IMR-90 (cell line): ENCODE measurements around the gene TSPO. TPM values are rescaled to one million over a fixed set of nuclear protein-coding genes. Genes with fewer than 3 reads are reported as not detected.
"Not testable (repeated sequence)": the region's sequence is repeated elsewhere in the genome, so short reads cannot be mapped to it uniquely, and the experiment has no call there.

ENCODE experiments used
- ATAC-seq: fragments of 200-7000 bp; cut with Tn5 transposase; 2 replicates; pipeline ENCODE4 v1.9.1; 2020; ENCODE audit warnings: low read depth, mild to moderate bottlenecking, moderate library complexity
- BruUV-seq: library from RNA; stranded (reverse); fragments of 400-500 nt; replicated peaks from 2 replicates; lab custom pipeline; 2021; lab: Mats Ljungman, UMichigan
- CTCF ChIA-PET: fragments of 300-600 bp; formaldehyde crosslinking; extraction: SDS; loops from one replicate; lab custom pipeline; 2021; ENCODE audit warnings: antibody characterized with exemption; lab: Yijun Ruan, JAX
- POLR2A ChIA-PET: fragments of 300-600 bp; sonication (Branson Sonifier 250); formaldehyde crosslinking; loops from one replicate; lab custom pipeline; 2022; ENCODE audit warnings: antibody characterized with exemption; ENCODE audit not compliant: unreplicated experiment; lab: Charles Lee
- DNase-seq: peaks from one replicate; pipeline ENCODE4 v3.0.0; 2013
- H2AFZ ChIP-seq: replicated peaks from 2 replicates; pipeline ENCODE3; 2013; ENCODE audit warnings: low read length, mild to moderate bottlenecking; ENCODE audit not compliant: poor library complexity
- H2AK5ac ChIP-seq: 2 replicates; pipeline ENCODE4 v1.6.1; 2013; ENCODE audit warnings: low read depth, low read length, inconsistent platforms
- H2AK9ac ChIP-seq: replicated peaks from 2 replicates; pipeline ENCODE3; 2013; ENCODE audit warnings: mild to moderate bottlenecking, low read depth, low read length, moderate library complexity; ENCODE audit not compliant: poor library complexity
- H2BK120ac ChIP-seq: 2 replicates; pipeline ENCODE4 v1.6.1; 2013; ENCODE audit warnings: low read depth, low read length, inconsistent platforms
- H2BK15ac ChIP-seq: 3 replicates; pipeline ENCODE4 v1.6.1; 2013; ENCODE audit warnings: low read depth, low read length, inconsistent platforms
- H2BK20ac ChIP-seq: 2 replicates; pipeline ENCODE4 v1.6.1; 2013; ENCODE audit warnings: low read depth, mild to moderate bottlenecking, inconsistent platforms, low read length, moderate library complexity
- H2BK5ac ChIP-seq: 2 replicates; pipeline ENCODE4 v1.6.1; 2013; ENCODE audit warnings: mild to moderate bottlenecking, low read depth, low read length, inconsistent platforms; ENCODE audit not compliant: poor library complexity, severe bottlenecking
- H3K14ac ChIP-seq: replicated peaks from 2 replicates; pipeline ENCODE4 v1.6.1; 2013; ENCODE audit warnings: low read depth, low read length, inconsistent platforms
- H3K18ac ChIP-seq: 2 replicates; pipeline ENCODE4 v1.6.1; 2013; ENCODE audit warnings: low read depth, low read length, control low read depth
- H3K23ac ChIP-seq: 2 replicates; pipeline ENCODE4 v1.6.1; 2013; ENCODE audit warnings: low read depth, low read length, inconsistent platforms
- H3K27ac ChIP-seq: 2 replicates; pipeline ENCODE4 v1.5.1; 2013; ENCODE audit warnings: mild to moderate bottlenecking, control low read depth, low read length; ENCODE audit not compliant: insufficient read depth
- H3K27me3 ChIP-seq: 2 replicates; pipeline ENCODE4 v1.6.1; 2013; ENCODE audit warnings: low read length; ENCODE audit not compliant: control insufficient read depth, insufficient read depth
- H3K36me3 ChIP-seq: 2 replicates; pipeline ENCODE4 v1.6.1; 2013; ENCODE audit warnings: low read length, mixed read lengths; ENCODE audit not compliant: control insufficient read depth, insufficient read depth
- H3K4ac ChIP-seq: 2 replicates; pipeline ENCODE4 v1.6.1; 2013; ENCODE audit warnings: low read depth, low read length, inconsistent platforms
- H3K4me1 ChIP-seq: 2 replicates; pipeline ENCODE4 v1.6.1; 2013; ENCODE audit warnings: low read length, mixed read lengths; ENCODE audit not compliant: control insufficient read depth, insufficient read depth
- H3K4me2 ChIP-seq: 2 replicates; pipeline ENCODE4 v1.6.1; 2013; ENCODE audit warnings: low read depth, mild to moderate bottlenecking, control low read depth, low read length, moderate library complexity
- H3K4me3 ChIP-seq: 2 replicates; pipeline ENCODE4 v1.5.1; 2013; ENCODE audit warnings: low read depth, mild to moderate bottlenecking, control low read depth, low read length, moderate library complexity; ENCODE audit not compliant: insufficient read depth
- H3K56ac ChIP-seq: 2 replicates; pipeline ENCODE4 v1.6.1; 2013; ENCODE audit warnings: low read length, inconsistent platforms; ENCODE audit not compliant: insufficient read depth; ENCODE audit errors: extremely low read depth
- H3K79me1 ChIP-seq, 2 experiments: 2 replicates each; pipeline ENCODE4 v1.6.1; 2013; ENCODE audit warnings: low read length in 2 of 2, inconsistent platforms in 1 of 2, low read depth in 1 of 2
- H3K9ac ChIP-seq: 2 replicates; pipeline ENCODE4 v1.6.1; 2013; ENCODE audit warnings: low read depth, low read length, control low read depth
- H3K9me1 ChIP-seq: 2 replicates; pipeline ENCODE4 v1.6.1; 2013; ENCODE audit warnings: low read length, inconsistent platforms; ENCODE audit not compliant: insufficient read depth
- H3K9me3 ChIP-seq: 2 replicates; pipeline ENCODE4 v1.6.1; 2013; ENCODE audit warnings: low read length; ENCODE audit not compliant: control insufficient read depth, insufficient read depth
- H4K20me1 ChIP-seq: 2 replicates; pipeline ENCODE4 v1.6.1; 2013; ENCODE audit warnings: low read length, inconsistent platforms; ENCODE audit not compliant: insufficient read depth
- H4K5ac ChIP-seq: 2 replicates; pipeline ENCODE4 v1.6.1; 2013; ENCODE audit warnings: mild to moderate bottlenecking, low read depth, low read length, control low read depth
- H4K8ac ChIP-seq, 2 experiments: 2 replicates each; pipeline ENCODE4 v1.6.1; 2013; ENCODE audit warnings: low read depth in 2 of 2, low read length in 2 of 2, control low read depth in 1 of 2, inconsistent platforms in 1 of 2
- H4K91ac ChIP-seq: 2 replicates; pipeline ENCODE4 v1.6.1; 2013; ENCODE audit warnings: low read depth, low read length, inconsistent platforms; ENCODE audit not compliant: insufficient read depth
- WGBS, 2 experiments: methylation state at CpG; one replicate each; pipeline versions ENCODE4 v1.1.5 to v1.1.7; 2013; ENCODE audit warnings: missing lambda C conversion rate in 2 of 2; ENCODE audit not compliant: insufficient read length in 1 of 2; ENCODE audit errors: extremely low coverage in 2 of 2; 5-methylcytosine and 5-hydroxymethylcytosine counted together
- dilution Hi-C: fragments of 300-500 bp; cut with HindIII; formaldehyde crosslinking; loops from one replicate; pipeline ENCODE4 v1.14.3; 2018; ENCODE audit warnings: low sequenced_read_pairs; ENCODE audit not compliant: unreplicated experiment
- in situ Hi-C: fragments of 300-500 bp; cut with MboI; formaldehyde crosslinking; loops from 3 replicates; pipeline ENCODE4 v1.14.3; 2019; ENCODE audit warnings: low sequenced_read_pairs, inconsistent platforms, mixed read lengths
- intact Hi-C: fragments of 100-400 bp; cut with micrococcal nuclease; formaldehyde crosslinking; loops from 2 replicates; pipeline ENCODE4 v1.10.0; 2022
- polyA plus RNA-seq, 3 experiments: library from polyadenylated mRNA; depleted of rRNA; stranded (reverse); fragments of >200 nt; gene quantifications; 2 replicates each; pipeline ENCODE4 v1.2.3, GENCODE V29; 2012; ENCODE audit warnings: low replicate concordance in 1 of 3
- total RNA-seq: library from RNA; depleted of rRNA; stranded (reverse); fragments of >200 nt; gene quantifications from 2 replicates; pipeline ENCODE4 v1.2.3, GENCODE V29; 2012

Gene TSPO
- total and polyA plus RNA-seq, 2 of the 4 experiments (the other 2 are of a cell fraction): 115 to 297 TPM

DNA sequence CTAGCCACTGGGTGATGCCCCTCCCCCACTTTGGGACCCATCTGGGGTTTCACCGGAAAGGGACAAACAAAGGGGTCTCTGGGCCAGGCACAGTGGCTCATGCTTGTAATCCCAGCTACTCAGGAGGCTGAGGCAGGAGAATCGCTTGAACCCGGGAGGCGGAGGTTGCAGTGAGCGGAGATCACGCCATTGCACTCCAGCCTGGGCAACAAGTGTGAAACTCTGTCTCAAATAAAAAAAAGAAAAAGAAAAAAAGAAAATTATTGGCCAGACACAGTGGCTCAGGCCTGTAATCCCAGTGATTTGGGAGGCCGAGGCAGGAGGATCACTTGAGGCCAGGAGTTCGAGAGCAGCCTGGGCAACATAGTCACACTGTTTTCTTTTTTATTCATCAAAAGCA is 6.0 kb upstream of the TSPO start:
- H3K18ac ChIP-seq, H2BK5ac ChIP-seq, H4K8ac ChIP-seq, H3K9ac ChIP-seq, in situ Hi-C loops, H3K27ac ChIP-seq, H3K4me3 ChIP-seq, H3K27me3 ChIP-seq, H3K4me2 ChIP-seq, H3K36me3 ChIP-seq, H2AK5ac ChIP-seq, H3K9me1 ChIP-seq, H4K5ac ChIP-seq, dilution Hi-C loops, DNase-seq, CTCF ChIA-PET, intact Hi-C loops, H3K56ac ChIP-seq, H4K91ac ChIP-seq, ATAC-seq, H3K23ac ChIP-seq, POLR2A ChIA-PET, H2BK20ac ChIP-seq, BruUV-seq, H3K9me3 ChIP-seq, H2BK15ac ChIP-seq, H2BK120ac ChIP-seq, H3K14ac ChIP-seq, H4K20me1 ChIP-seq, H3K4ac ChIP-seq, H2AFZ ChIP-seq, H2AK9ac ChIP-seq, H3K4me1 ChIP-seq: not testable (repeated sequence)
- peaks cover 12 to 17% of the 10 kb centered on the region in 2 experiments; a peak in 3 of 4 replicates for H3K79me1 ChIP-seq
- WGBS, 2 experiments: 88% methylated on average over 3 of the region's 8 CpGs; no CpG with 5 or more reads in 1 of the 2 experiments

DNA sequence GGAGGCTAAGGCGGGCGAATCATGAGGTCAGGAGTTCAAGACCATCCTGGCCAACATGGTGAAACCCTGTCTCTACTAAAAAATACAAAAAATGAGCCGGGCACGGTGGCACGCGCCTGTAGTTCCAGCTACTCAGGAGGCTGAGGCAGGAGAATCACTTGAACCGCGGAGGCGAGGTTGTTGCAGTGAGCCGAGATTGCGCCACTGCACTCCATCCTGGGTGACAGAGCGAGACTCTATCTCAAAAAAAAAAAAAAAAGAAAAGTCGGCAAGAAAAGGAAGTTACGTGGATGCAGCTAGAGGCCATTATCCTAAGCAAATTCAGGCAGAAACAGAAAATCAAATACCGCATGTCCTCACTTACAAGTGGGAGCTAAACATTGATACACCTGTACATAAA is 5.0 kb upstream of the TSPO start:
- H2BK120ac ChIP-seq, POLR2A ChIA-PET, H3K4me3 ChIP-seq, H3K4ac ChIP-seq, H3K9me3 ChIP-seq, H3K36me3 ChIP-seq, H3K23ac ChIP-seq, CTCF ChIA-PET, H2AK5ac ChIP-seq, H2AFZ ChIP-seq, DNase-seq, H4K91ac ChIP-seq, dilution Hi-C loops, H3K14ac ChIP-seq, H3K56ac ChIP-seq, H3K18ac ChIP-seq, H3K9ac ChIP-seq, H2AK9ac ChIP-seq, H2BK5ac ChIP-seq, H3K4me2 ChIP-seq, intact Hi-C loops, H3K27me3 ChIP-seq, H4K8ac ChIP-seq, H3K4me1 ChIP-seq, H2BK20ac ChIP-seq, H3K9me1 ChIP-seq, BruUV-seq, H2BK15ac ChIP-seq, H3K27ac ChIP-seq, ATAC-seq, H4K5ac ChIP-seq, in situ Hi-C loops, H4K20me1 ChIP-seq: not testable (repeated sequence)
- 95% methylated on average over 4 of the region's 15 CpGs; no CpG with 5 or more reads in 1 of the 2 experiments for WGBS, 2 experiments
- H3K79me1 ChIP-seq: peaks cover 9 to 14% of the 10 kb centered on the region in 2 experiments; a peak in 3 of 4 replicates
